ENCODE data around the gene UTP3.
"Not testable (repeated sequence)": the region's sequence is repeated elsewhere in the genome, so short reads cannot be mapped to it uniquely, and the experiment has no call there.

The UTP3 gene

DNA sequence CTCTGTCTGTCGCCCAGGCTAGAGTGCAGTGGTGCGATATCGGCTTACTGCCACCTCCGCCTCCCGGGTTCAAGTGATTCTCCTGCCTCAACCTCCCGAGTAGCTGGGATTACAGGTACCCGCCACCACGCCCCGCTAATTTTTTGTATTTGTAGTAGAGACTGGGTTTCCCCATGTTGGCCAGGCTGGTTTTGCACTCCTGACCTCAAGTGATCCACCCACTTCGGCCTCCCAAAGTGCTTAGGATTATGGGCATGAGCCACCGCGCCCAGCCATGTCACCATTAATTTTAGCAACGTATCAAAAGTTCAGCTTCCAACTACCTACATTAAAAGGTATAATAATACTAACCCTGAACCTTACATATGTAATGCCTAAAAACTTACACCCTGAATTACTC is 940 bp upstream of the UTP3 start:
- DNase-seq (ENCODE audit: low read depth in 2 of 3, low spot score in 1 of 3), result no peak

DNA sequence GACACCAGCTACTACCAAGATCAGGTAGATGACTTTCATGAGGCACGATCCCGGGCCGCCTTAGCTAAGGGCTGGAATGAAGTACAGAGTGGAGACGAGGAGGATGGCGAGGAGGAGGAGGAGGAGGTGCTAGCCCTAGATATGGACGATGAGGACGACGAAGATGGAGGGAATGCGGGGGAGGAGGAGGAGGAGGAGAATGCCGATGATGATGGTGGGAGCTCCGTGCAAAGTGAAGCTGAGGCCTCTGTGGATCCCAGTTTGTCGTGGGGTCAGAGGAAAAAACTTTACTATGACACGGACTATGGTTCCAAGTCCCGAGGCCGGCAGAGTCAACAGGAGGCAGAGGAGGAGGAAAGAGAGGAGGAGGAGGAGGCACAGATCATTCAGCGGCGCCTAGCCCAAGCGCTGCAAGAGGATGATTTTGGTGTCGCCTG is 481 bp downstream of the UTP3 start:
- DNase-seq (ENCODE audit: low read depth in 2 of 3, low spot score in 1 of 3), result peak in 1 of 3 donors; percentile 18

DNA sequence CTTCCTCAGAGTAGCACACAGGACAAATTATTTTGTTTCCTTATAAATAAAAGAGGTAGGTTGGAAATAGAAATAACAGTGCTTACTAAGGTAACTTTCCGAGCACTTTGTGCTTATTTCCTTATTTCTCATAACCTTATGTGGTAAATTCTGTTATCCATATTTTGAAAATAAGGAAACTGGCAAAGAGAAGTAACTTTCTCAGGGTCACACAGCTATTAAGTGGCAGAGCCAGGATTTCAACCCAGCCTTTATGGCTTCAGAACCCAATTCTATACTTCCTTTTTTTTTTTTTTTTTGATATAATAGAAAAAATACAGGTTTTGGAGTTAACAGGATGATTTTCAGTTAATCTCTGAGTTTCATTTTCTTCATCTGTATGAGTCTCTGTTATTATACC is 3.3 kb downstream of the UTP3 start:
- no peak for DNase-seq (ENCODE audit: low read depth in 2 of 3, low spot score in 1 of 3)

DNA sequence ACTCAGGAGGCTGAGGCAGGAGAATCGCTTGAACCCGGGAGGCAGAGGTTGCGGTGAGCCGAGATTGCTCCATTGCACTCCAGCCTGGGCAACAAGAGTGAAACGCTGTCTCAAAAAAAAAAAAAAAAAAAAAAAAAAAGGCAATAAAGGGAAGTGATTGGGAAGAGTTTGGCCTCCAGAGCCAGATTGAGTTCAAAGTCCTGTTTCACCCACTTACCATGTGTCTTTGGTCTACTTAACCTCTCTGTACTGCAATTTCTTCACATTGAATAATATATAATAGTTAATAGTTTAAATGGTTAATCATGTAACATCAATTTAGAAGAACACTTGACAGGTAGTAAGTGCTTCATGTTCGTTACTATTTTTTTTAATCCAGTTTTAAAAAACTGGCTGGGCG is 6.3 kb downstream of the UTP3 start:
- not testable (repeated sequence) for DNase-seq (ENCODE audit: low read depth in 2 of 3, low spot score in 1 of 3)

DNA sequence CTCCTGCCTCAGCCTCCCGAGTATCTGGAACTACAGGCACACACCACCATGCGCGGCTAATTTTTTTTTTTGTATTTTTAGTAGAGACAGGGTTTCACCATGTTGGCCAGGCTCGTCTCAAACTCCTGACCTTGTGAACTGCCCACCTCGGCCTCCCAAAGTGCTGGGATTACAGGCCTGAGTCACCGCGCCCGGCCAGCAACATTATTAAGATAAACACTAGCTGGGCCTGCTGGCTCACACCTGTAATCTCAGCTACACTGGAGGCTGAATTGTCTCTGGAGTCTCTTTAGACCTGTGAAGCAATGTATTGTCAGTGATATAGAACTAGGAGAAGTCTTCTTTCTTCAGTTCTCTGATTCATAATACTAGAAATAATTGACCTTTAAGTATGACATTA is 10.1 kb downstream of the UTP3 start:
- not testable (repeated sequence) for DNase-seq (ENCODE audit: low read depth in 2 of 3, low spot score in 1 of 3)

DNA sequence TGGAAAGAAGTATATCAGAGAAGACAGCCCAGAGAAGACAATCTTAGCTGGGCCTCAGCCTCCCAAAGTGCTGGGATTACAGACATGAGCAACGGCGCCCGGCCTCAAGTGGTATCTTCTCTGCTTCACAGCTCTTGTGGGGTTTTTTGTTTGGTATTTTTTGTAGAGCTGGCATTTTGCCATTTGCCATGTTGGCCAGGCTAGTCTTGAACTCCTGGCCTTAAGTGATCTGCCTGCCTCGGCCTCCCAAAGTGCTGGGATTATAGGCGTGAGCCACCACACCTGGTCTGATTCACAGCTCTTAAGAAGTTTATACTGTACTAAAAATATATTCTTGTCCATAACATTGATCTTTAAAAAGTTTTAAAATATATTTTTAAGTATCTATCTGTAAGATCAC is 12.4 kb downstream of the UTP3 start:
- DNase-seq (ENCODE audit: low read depth in 2 of 3, low spot score in 1 of 3), result no peak

DNA sequence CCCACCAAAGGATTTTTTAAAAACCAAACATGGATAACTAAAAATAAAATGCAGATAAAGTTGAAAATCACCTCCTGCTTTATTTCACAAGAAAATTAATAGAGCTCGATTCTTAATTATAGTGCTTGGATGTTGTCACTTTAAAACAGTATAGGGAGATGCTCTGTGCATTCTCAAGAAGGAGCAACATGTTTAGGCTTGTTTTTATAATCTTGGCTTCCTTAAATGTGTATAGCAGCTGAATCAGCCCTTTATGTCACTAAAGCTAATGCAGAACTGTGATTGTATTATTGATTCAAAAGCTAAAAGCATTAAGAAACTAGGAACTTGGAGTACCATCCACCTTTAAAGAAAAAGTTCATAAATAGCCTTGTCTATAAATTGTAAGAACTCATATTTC is 12.9 kb downstream of the UTP3 start:
- DNase-seq (ENCODE audit: low read depth in 2 of 3, low spot score in 1 of 3), result no peak

DNA sequence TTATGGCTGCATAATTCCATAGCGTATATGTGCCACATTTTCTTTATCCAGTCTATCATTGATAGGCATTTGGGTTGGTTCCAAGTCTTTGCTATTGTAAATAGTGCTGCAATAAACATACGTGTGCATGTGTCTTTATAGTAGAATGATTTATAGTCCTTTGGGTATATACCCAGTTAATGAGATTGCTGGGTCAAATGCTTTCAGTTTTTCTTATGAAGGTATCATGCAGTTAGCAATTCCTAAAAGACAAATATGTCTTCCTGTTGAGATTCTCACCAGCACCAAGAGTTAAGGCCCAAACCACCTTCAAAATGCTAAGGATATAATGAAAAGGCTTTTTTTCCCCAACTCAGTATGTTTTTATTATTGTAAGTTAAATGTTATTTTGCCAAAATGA is 14.3 kb downstream of the UTP3 start:
- not testable (repeated sequence) for DNase-seq (ENCODE audit: low read depth in 2 of 3, low spot score in 1 of 3)

DNA sequence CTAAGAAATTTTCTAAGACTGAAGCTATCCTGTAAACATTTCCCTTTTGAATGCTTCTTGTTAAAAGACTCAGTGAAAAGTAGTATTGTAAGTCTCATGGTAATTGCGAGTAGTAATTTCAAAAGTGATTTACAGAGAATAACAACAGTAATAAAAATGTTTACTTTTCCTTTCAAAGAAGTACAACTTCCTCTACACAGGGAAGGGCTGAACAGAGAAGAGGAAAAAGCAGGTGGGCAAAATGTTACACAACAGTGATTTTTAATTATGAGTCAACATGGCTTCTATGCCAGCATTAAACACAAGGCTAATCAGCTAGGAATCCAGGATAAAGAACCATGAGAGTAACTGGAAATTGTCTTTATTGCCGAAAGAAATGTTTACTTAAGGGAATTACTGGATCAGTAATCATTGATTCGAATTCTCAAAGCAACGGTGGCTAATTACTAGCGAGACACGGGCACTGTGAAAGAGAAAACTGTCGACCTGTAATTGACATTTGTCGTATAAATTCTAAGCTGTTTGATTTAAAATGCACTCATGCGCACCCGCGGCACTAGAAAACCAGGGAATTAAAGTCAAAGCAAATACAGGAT is 15.4 kb downstream of the UTP3 start:
- DNase-seq (ENCODE audit: low read depth in 2 of 3, low spot score in 1 of 3), result no peak

DNA sequence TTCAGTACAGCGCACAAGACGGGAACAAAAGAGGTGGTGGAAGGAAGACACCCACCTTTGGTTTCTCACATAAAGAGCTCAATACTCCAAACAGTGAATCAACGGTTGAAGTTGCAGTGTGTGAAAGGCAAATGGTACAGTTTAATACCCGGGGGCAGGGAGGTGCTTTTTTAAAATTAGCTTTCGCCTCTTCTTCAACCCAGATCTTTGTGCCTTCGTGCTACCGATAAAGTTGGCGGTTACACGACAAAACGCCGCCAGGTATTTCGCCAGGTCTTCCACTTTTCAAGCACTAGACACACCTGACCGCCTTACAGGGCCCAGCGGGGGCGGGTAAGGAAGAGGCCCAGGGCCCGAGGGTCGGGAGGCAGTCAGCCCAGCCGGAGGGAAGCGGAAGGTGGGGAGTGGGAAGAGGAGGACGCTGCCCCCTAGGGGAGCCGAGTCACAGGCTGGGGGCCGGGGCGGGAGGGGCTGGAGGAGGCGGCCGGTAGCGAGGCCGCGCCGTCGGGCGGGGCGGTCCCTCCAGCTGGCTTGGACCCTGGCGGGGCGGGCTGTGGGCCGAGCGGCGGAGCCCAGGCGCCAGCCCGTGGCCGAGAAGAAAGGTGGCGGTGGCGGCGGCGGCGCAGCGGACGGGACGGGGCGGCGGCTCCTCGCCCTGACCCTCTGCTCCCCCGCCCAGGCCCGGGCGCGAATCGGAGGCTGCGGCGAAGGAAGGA is 16.0 kb downstream of the UTP3 start:
- peak in 1 of 3 donors; percentile 42 for DNase-seq (ENCODE audit: low read depth in 2 of 3, low spot score in 1 of 3)

DNA sequence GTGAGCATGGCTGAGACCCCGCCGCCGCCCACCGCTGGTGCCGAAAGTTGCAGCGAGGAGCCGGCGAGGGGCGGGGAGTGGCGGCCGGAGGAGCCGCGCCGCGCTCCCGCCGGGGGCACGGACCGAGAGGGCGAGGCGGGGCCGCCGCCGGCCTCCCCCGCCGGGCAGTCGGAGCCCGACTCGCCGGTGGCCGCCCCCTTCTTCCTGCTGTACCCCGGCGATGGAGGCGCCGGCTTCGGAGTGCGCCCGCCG is 16.5 kb downstream of the UTP3 start:
- DNase-seq (ENCODE audit: low read depth in 2 of 3, low spot score in 1 of 3), result no peak

DNA sequence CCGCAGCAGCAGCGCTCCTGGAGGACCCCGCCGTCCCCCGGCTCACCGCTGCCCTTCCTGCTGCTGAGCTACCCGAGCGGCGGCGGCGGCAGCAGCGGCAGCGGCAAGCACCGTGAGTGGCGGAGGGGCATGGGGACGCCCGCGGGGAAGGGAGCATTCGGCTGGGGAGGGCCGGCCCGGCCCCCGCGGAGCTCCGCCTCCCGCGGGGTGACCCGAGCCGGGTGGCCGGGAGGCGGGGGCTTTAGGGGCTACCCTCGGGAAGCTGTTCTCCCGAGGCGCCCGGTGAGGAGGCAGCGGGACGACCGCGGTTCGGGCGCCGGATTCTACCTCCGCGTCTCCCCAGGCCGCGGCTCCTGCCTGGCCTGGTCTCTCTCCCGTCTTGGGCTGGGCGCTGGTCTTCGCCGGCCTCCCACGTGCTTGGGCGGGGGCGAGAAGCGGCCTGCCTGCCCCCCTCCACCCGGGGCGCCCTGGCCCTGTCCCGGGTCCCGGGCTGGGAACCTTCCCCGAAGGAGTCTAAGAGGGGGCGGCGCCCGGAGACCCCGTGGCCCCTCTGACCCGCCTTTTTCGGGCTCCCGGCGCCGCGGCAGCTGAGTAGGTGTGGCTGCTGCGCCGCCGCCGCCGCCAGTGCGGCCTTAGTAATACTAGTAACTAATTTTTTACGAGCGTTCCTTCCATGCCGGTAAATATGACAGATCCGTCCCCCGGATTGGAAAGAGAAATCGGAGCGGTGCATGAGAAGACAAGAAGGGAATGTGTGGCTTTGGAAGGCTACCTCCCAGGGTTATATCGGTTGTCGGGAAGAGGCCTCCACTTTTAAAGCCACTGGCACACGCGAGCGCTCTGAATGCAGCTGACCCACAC is 17.1 kb downstream of the UTP3 start:
- peak; percentile 34 to 64 (median 39) for DNase-seq (ENCODE audit: low read depth in 2 of 3, low spot score in 1 of 3)

DNA sequence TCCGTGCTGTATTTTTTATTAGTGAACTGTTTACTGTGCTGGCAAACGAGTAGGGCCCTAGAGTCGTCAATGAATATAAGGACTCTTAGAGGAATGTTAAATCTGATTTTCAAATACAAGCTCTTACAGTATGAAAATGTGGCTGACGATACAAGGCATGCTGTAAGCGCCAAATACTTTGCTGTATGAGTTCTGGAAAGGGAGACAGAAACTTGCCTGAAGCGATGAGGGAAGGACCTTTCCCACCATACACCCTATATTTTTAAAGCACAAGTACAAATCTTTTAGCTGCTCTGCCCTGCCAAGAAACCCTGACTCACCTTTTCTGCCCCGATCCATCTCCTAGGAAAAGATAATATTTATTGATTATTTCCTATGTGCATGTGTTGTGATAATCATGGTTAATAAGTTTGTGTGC is 17.7 kb downstream of the UTP3 start:
- no peak for DNase-seq (ENCODE audit: low read depth in 2 of 3, low spot score in 1 of 3)

DNA sequence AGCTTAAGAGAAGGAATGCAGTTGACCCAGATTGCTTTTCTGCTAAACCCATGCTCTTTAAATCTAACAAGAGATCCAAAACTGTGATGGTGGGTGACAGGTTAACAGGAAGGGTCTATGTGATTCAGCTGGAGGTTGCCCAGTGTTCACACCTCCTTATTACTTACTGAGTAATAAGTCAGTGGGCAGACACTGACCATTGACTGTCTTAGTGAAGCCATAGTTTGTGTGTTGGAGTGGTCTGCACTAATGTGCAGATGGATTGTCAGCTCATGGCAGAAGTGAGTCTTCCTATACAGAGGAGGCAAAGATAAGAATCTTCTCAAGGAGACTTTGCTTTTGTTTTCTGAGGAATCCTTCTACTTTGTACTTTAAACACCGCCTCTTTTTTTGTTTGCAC is 18.2 kb downstream of the UTP3 start:
- no peak for DNase-seq (ENCODE audit: low read depth in 2 of 3, low spot score in 1 of 3)

DNA sequence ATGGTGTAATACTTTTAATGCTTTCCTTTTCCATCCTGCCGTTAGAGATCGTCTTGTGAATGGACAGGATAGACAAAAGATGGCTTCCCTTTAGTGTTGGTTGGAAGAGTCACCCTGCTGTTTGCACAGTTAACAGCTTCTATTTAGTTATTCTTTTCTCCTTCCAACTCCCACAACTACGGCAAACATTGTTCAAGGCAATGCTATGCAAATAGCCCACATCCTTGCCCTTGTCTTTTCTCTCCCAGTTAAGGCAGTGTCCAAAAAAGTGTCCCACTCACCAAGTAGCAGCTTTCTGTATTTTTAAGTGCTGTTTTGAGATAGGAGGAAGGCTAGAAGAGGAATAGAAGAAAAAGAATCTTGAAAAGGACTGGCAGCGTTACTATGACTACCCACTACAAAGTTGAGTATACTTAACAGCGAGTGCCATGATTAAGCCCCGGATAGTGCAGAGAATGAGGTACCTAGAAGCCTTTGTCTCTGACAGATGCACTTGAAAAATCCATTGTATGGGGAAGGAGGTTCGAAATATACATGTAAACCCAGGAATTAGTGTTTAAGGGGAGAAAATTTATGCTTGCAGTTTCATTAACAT is 21.4 kb downstream of the UTP3 start:
- no peak for DNase-seq (ENCODE audit: low read depth in 2 of 3, low spot score in 1 of 3)

DNA sequence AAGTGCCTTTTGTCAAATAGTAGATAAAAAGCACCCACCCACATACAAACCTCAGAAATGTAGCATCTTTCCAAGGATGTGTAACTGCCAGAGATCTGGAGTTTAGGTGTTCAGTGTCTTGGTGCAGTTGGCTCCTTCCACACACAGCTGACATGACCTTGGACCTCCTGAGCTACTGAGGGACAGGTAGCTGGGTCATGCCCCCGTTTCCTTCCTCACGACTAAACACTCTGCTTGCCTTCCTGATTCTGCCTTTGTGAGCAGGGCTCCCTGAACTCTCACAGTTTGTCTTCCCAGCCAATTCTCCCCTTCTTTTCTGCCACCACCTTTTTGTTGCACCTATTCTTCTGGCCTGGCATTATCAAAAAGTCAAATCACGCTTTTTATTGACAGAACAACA is 23.3 kb downstream of the UTP3 start:
- no peak for DNase-seq (ENCODE audit: low read depth in 2 of 3, low spot score in 1 of 3)

DNA sequence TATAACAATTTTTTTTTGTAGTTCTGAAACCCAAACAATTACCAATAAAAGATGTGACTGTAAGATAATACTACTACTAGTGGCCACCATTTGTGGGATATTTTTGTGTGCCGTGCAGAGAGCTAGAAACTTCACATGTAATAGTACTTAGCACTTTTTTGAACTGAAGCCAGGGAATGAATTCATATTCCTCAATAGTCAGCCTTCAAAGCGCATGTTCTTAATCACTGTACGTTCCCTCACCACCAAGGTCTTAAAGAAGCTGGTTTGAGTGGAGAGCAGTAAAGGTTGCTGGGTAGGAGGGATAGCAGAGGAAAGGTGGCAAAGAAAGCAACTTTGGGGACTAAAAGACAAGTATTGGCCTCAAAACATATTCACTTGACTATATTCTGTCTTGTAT is 23.8 kb downstream of the UTP3 start:
- DNase-seq (ENCODE audit: low read depth in 2 of 3, low spot score in 1 of 3), result no peak

DNA sequence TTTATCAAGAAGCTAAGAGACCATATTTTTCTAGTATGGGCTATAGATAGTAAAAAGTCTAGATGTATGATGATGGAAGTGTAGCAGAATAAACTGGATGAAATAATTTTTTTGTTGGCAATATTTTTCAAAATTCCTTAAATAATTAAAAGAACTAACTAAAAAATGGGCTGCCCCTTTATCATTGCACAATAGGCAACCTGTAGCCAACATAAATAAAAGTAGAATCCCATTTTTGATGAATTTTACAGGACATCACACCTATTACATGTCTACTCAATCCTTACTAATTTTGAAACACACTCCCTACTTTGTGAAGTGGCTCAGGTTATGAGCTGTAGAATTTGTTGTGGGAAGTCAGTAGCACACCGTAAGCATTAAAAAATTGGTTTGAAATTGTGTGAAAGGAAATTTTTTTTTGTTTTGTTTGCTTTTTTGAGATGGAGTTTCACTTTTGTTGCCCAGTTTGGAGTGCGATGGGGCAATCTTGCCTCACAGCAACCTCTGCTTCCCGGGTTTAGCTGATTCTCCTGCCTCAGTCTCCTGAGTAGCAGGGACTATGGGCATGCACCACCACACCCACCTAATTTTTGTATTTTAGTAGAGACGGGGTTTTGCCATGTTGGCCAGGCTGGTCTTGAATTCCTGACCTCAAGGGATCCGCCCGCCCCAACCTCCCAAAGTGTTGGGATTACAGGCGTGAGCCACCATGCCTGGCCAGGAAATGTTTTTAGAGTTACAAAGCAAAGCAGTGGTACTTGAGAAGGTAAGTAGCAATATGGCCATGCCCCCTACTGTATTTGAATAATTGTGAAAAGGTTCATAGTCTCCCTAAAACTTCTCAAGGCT is 24.5 kb downstream of the UTP3 start:
- DNase-seq (ENCODE audit: low read depth in 2 of 3, low spot score in 1 of 3), result no peak

DNA sequence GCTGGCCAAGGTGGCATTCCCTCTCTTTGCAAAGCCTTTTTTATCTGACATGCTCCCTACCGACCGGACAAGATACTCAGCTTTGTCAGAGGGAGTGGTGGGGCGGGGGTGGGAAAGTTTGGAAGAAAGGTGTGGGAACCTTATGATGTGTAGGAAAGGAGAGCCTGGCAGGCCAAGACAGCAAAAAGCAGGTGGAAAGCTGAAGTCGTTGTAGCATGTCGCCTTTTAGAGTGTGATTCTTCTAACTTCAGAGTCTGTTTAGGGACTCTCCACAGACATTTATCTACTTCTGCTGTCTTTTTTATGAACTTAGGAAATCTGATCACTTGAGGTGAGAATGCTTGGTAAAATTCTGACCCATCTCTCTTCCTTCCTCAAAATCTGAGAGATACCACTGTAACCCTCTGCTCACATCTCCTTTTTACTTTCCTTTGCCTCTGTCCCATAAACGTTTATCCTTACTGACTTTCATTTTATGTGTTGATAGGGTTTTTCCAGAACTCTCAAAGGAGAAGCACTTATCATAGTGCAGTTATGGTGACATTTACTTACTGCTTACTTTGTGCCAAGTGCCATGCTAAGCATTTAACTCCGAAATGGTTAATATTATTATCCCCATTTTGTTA is 25.2 kb downstream of the UTP3 start:
- no peak for DNase-seq (ENCODE audit: low read depth in 2 of 3, low spot score in 1 of 3)

DNA sequence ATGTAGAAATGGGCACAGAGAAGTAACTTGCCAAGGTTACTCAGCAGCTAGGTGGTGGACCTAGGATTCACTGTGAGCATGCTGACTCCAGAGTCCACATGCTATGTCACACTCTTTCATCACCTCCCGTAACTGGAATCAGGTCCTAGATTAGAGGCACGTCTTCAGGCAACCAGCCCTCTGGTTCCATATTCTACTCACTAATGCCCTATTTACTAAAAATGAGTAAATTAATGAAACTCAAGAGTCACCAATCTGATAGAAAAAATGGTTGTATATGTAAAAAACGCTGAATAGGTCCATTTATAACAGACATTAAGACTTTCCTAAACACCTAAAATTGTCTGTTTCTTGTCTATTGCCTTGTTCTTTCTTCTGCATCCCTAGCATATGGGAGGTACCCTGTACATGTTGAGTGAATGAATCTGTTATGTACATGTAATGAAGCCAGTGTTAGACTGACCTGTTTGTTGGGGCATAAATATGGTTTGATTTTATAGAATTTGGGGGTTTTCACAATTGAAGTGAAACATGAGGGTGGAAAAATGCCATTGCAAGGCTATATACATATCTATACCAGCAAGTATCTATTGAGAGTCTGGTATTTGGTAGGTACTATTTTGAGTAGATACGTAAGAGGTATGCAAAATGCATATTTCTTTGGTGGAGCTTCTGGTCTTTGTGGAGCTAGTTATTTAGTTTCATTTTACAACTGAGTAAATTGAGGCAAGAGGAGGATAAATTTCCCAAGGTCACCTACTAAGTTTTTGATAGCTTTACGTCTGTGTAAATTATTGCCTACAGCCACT is 26.0 kb downstream of the UTP3 start:
- DNase-seq (ENCODE audit: low read depth in 2 of 3, low spot score in 1 of 3), result no peak

All from stimulated activated CD4-positive, alpha-beta T cell treated with anti-CD3 and anti-CD28 coated beads, Interleukin-12 subunit alpha, Interleukin-12 subunit beta, amount 100 ng/mL, for 48 hours (primary cell).